ENCODE measurements around the gene PDE4B. TPM values are rescaled to one million over a fixed set of nuclear protein-coding genes. Genes with fewer than 3 reads are reported as not detected.

PDE4B gene
- total RNA-seq, 2 donors from 2014 or later: 4.3 to 18.0 TPM

GRCh38 chr1:66397192-66397591, 604.5 kb downstream of the PDE4B start:
- no peaks in the 10 kb centered on the region for H3K36me3 Mint-ChIP-seq (ENCODE audit: low read depth)
- DNase-seq: no peak
- Histone ChIP-seq H3K9me3 (ENCODE audit: control insufficient read depth, low read length) (no peaks in the 10 kb centered on the region), H3K27ac (ENCODE audit: low read depth, low read length) (no peak overlapping the region), H3K36me3 (ENCODE audit: control insufficient read depth, insufficient read depth, low read length) (no peaks in the 10 kb centered on the region), H3K9ac (ENCODE audit: extremely low read depth, low read length, poor library complexity, severe bottlenecking) (no peak overlapping the region), H3K27me3 (ENCODE audit: control insufficient read depth, insufficient read depth, low read length, poor library complexity, severe bottlenecking) (no peaks in the 10 kb centered on the region), H3K4me3 (ENCODE audit: low read length) (no peak overlapping the region), H3K4me1 (ENCODE audit: control insufficient read depth, insufficient read depth, low read length) (no peaks in the 10 kb centered on the region)
- H3K4me1 Mint-ChIP-seq: no peaks in the 10 kb centered on the region
- H3K9me3 Mint-ChIP-seq: no peaks in the 10 kb centered on the region
- no peak for TF ChIP-seq CTCF (conservative IDR thresholded peaks at IDR 0.05)
- no peak overlapping the region for H3K4me3 Mint-ChIP-seq
- no peak overlapping the region for H3K27ac Mint-ChIP-seq
- WGBS, 2 experiments (ENCODE audit: insufficient coverage in 1 of 2, insufficient read length in 1 of 2): 100% methylated on average over 1 of the region's 1 CpG; no CpG with 5 or more reads in 1 of the 2 experiments
- no peaks in the 10 kb centered on the region for H3K27me3 Mint-ChIP-seq (ENCODE audit: insufficient read depth)

GRCh38 chr1:66399888-66400529, 607.3 kb downstream of the PDE4B start:
- DNase-seq: no peak
- Mint-ChIP-seq H3K36me3 (ENCODE audit: low read depth) (no peaks in the 10 kb centered on the region), H3K4me3 (no peak overlapping the region), H3K27ac (no peak overlapping the region), H3K27me3 (ENCODE audit: insufficient read depth) (no peaks in the 10 kb centered on the region), H3K4me1 (no peaks in the 10 kb centered on the region), H3K9me3 (no peaks in the 10 kb centered on the region)
- H3K9ac ChIP-seq (ENCODE audit: extremely low read depth, low read length, poor library complexity, severe bottlenecking): no peak overlapping the region
- H3K27ac ChIP-seq (ENCODE audit: low read depth, low read length): no peak overlapping the region
- H3K9me3 ChIP-seq (ENCODE audit: control insufficient read depth, low read length): no peaks in the 10 kb centered on the region
- no peaks in the 10 kb centered on the region for H3K4me1 ChIP-seq (ENCODE audit: control insufficient read depth, insufficient read depth, low read length)
- H3K4me3 ChIP-seq (ENCODE audit: low read length): no peak overlapping the region
- 85 to 100% methylated on average over 2 of the region's 3 CpGs for WGBS, 2 experiments (ENCODE audit: insufficient coverage in 1 of 2, insufficient read length in 1 of 2)
- H3K36me3 ChIP-seq (ENCODE audit: control insufficient read depth, insufficient read depth, low read length): no peaks in the 10 kb centered on the region
- no peak for TF ChIP-seq CTCF (conservative IDR thresholded peaks at IDR 0.05)
- no peaks in the 10 kb centered on the region for H3K27me3 ChIP-seq (ENCODE audit: control insufficient read depth, insufficient read depth, low read length, poor library complexity, severe bottlenecking)

- no peaks in the 10 kb centered on the region for H3K4me1 Mint-ChIP-seq
- DNase-seq: no peak
- H3K9ac ChIP-seq (ENCODE audit: extremely low read depth, low read length, poor library complexity, severe bottlenecking): no peak overlapping the region
- no peak overlapping the region for H3K27ac Mint-ChIP-seq
- H3K9me3 ChIP-seq (ENCODE audit: control insufficient read depth, low read length): no peaks in the 10 kb centered on the region
- H3K9me3 Mint-ChIP-seq: no peaks in the 10 kb centered on the region
- no peaks in the 10 kb centered on the region for H3K36me3 Mint-ChIP-seq (ENCODE audit: low read depth)
- no peak overlapping the region for H3K27ac ChIP-seq (ENCODE audit: low read depth, low read length)
- no peak overlapping the region for H3K4me3 ChIP-seq (ENCODE audit: low read length)
- WGBS, 2 experiments (ENCODE audit: insufficient coverage in 1 of 2, insufficient read length in 1 of 2): 79 to 94% methylated on average over 2 to 4 of the region's 4 CpGs
- H3K27me3 Mint-ChIP-seq (ENCODE audit: insufficient read depth): no peaks in the 10 kb centered on the region
- no peak overlapping the region for H3K4me3 Mint-ChIP-seq
- no peaks in the 10 kb centered on the region for H3K27me3 ChIP-seq (ENCODE audit: control insufficient read depth, insufficient read depth, low read length, poor library complexity, severe bottlenecking)
- H3K36me3 ChIP-seq (ENCODE audit: control insufficient read depth, insufficient read depth, low read length): no peaks in the 10 kb centered on the region
- H3K4me1 ChIP-seq (ENCODE audit: control insufficient read depth, insufficient read depth, low read length): no peaks in the 10 kb centered on the region
- TF ChIP-seq CTCF (conservative IDR thresholded peaks at IDR 0.05): no peak
Measured at GRCh38 chr1:66400660-66401059, 608.0 kb downstream of the PDE4B start.

All from endodermal cell (in vitro differentiated cells).